ENCODE results near the gene CERT1. TPM values are rescaled to one million over a fixed set of nuclear protein-coding genes. Genes with fewer than 3 reads are reported as not detected.
A peak's percentile ranks its signal among the peaks of the same experiment; 100 is the strongest.

Gene CERT1
- polyA plus RNA-seq, 1 of the 3 experiments (the other 2 are of a cell fraction), result 4.5 TPM

GRCh38 chr5:75509956-75510355, 1.5 kb downstream of the CERT1 start:
- H3K36me3 ChIP-seq (replicated peaks in 1 of 2; ENCODE audit: control insufficient read depth in 1 of 2, insufficient read depth in 2 of 2, low read length in 1 of 2), result peaks cover 6 to 8% of the 10 kb centered on the region in 2 experiments
- no peaks in the 10 kb centered on the region for H3K9me3 ChIP-seq
- H3K4me1 ChIP-seq (ENCODE audit: control insufficient read depth in 1 of 2, insufficient read depth in 2 of 2, low read depth in 1 of 2, low read length in 1 of 2), result peaks cover 3 to 6% of the 10 kb centered on the region in 2 experiments; a peak in 2 of 4 replicates
- peak overlapping the region; percentile 79; the same call in 1 of the 2 replicates for H3K9ac ChIP-seq
- peaks cover 89% of the 10 kb centered on the region for H3K79me2 ChIP-seq (ENCODE audit: insufficient read depth)
- TF ChIP-seq POLR2AphosphoS5 (IDR thresholded peaks at IDR 0.05; ENCODE audit: low read depth, low read length), result no peak
- no peak for TF ChIP-seq ZBTB33 (IDR thresholded peaks at IDR 0.05; ENCODE audit: borderline replicate concordance, low read depth)
- no peak for TF ChIP-seq PBX3 (IDR thresholded peaks at IDR 0.05)
- DNase-seq, result peak; percentile 4
- POLR2A ChIA-PET, result interaction anchor here (1.1 kb wide), 1 partner anchor 173 kb away, joined by 3 read pairs; the partner anchor contains the start of gene HMGCR
- H3K27ac ChIP-seq (ENCODE audit: low read depth in 2 of 2, low read length in 1 of 2), result peak overlapping the region; percentile 28 to 85; a peak in 3 of 4 replicates
- H3K4me2 ChIP-seq, result peak overlapping the region; percentile 83
- H3F3A ChIP-seq (replicated peaks; ENCODE audit: insufficient read depth), result peaks cover 7% of the 10 kb centered on the region
- no peaks in the 10 kb centered on the region; the same call in 1 of the 2 replicates for H4K20me1 ChIP-seq (ENCODE audit: insufficient read depth)
- CTCF ChIA-PET, result interaction anchor here (0.9 to 1.6 kb wide), 3 partner anchors 60 to 173 kb away, joined by 3 to 9 read pairs (median 3); partner anchors contain the start of gene HMGCR
- no peak overlapping the region for H2AFZ ChIP-seq (ENCODE audit: low read depth)
- H3K4me3 ChIP-seq (ENCODE audit: low read depth in 2 of 2, low read length in 1 of 2), result peak overlapping the region; percentile 85 to 98
- H3K9me2 ChIP-seq, result no peaks in the 10 kb centered on the region
- H3K27me3 ChIP-seq (ENCODE audit: insufficient read depth), result no peaks in the 10 kb centered on the region
- WGBS (ENCODE audit: low lambda C conversion rate), result 0% methylated on average over 1 of the region's 1 CpG

- DNase-seq, result no peak
- ChIA-PET POLR2A (no interaction called here), CTCF (interaction anchor here (0.9 to 1.6 kb wide), 4 partner anchors 60 to 173 kb away, joined by 3 to 9 read pairs (median 3); partner anchors contain the start of gene HMGCR)
- peaks cover 7 to 12% of the 10 kb centered on the region in 2 experiments for H3K36me3 ChIP-seq (replicated peaks in 1 of 2; ENCODE audit: control insufficient read depth in 1 of 2, insufficient read depth in 2 of 2, low read length in 1 of 2)
- no peaks in the 10 kb centered on the region for H3K9me3 ChIP-seq
- H3K27me3 ChIP-seq (ENCODE audit: insufficient read depth), result no peaks in the 10 kb centered on the region
- peak overlapping the region; percentile 79; the same call in 1 of the 2 replicates for H3K9ac ChIP-seq
- H4K20me1 ChIP-seq (ENCODE audit: insufficient read depth), result no peaks in the 10 kb centered on the region; the same call in 1 of the 2 replicates
- no peak overlapping the region for H2AFZ ChIP-seq (ENCODE audit: low read depth)
- peaks cover 7% of the 10 kb centered on the region for H3F3A ChIP-seq (replicated peaks; ENCODE audit: insufficient read depth)
- peak overlapping the region; percentile 83 for H3K4me2 ChIP-seq
- H3K9me2 ChIP-seq, result no peaks in the 10 kb centered on the region
- peak overlapping the region; percentile 85 to 98 for H3K4me3 ChIP-seq (ENCODE audit: low read depth in 2 of 2, low read length in 1 of 2)
- peak overlapping the region in 1 of 2 experiments; percentile 28; a peak in 3 of 4 replicates for H3K27ac ChIP-seq (ENCODE audit: low read depth in 2 of 2, low read length in 1 of 2)
- H3K4me1 ChIP-seq (ENCODE audit: control insufficient read depth in 1 of 2, insufficient read depth in 2 of 2, low read depth in 1 of 2, low read length in 1 of 2), result peaks cover 3 to 6% of the 10 kb centered on the region in 2 experiments; a peak in 2 of 4 replicates
- peaks cover 89% of the 10 kb centered on the region for H3K79me2 ChIP-seq (ENCODE audit: insufficient read depth)
- TF ChIP-seq ZBTB33 (IDR thresholded peaks at IDR 0.05; ENCODE audit: borderline replicate concordance, low read depth), result no peak
- no peak for TF ChIP-seq SMC3 (IDR thresholded peaks at IDR 0.05; ENCODE audit: low read depth, low read length)
- no peak for TF ChIP-seq MEF2A (IDR thresholded peaks at IDR 0.05; ENCODE audit: borderline replicate concordance, low read depth)
- no peak for TF ChIP-seq REST (IDR thresholded peaks at IDR 0.05; ENCODE audit: low read depth, low read length)
- no peak for TF ChIP-seq NRF1 (IDR thresholded peaks at IDR 0.05; ENCODE audit: low read depth, low read length)
- TF ChIP-seq RFX5 (IDR thresholded peaks at IDR 0.05; ENCODE audit: low read length), result no peak
- WGBS (ENCODE audit: low lambda C conversion rate), result 68% methylated on average over 4 of the region's 4 CpGs
Observed at GRCh38 chr5:75509546-75509945, 1.9 kb downstream of the CERT1 start.

Measured in SK-N-SH (cell line).